GM21528 (cell line): Measurements from ENCODE around the gene TOM1L1.
"Not testable (repeated sequence)": the region's sequence is repeated elsewhere in the genome, so short reads cannot be mapped to it uniquely, and the experiment has no call there.

Experiments used
- ATAC-seq: cut with Tn5 transposase; IDR thresholded peaks from one replicate; pipeline ENCODE4 v1.9.1; 2021; ENCODE audit warnings: mild to moderate bottlenecking, moderate library complexity; ENCODE audit not compliant: unreplicated experiment, low FRiP score

TOM1L1 gene

GRCh38 chr17:54900457-54901229 is at the start of gene TOM1L1:
Gene TOM1L1, plus strand, starts transcription at chr17:54900852. Its CDS starts 14 bp downstream, at chr17:54900866.
- ATAC-seq, result peak; percentile 78

GRCh38 chr17:54859187-54859586 is 41.5 kb upstream of the TOM1L1 start:
- ATAC-seq, result no peak

- no peak for ATAC-seq
Observed at GRCh38 chr17:54860617-54861470, 39.8 kb upstream of the TOM1L1 start.

- no peak for ATAC-seq
Observed at GRCh38 chr17:54861471-54861983, 39.1 kb upstream of the TOM1L1 start.

DNA sequence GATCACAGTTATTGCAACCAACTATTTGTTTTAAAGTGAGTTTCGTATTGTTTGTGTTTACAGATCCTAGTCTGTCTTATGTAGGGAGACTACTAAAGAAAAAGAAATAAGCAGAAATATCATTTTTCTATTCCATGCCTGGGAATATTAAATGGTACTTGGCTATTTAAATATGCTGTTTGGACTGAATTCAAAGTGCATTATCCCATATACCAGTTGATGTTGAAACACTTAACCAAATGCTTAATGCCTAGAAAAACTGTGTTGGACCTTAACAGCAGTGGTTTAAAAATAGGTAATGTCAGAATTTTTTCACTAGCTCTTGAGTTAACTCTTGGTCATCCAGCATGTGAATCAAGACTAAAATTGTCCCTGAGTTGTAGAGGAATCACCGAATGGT is 37.5 kb upstream of the TOM1L1 start:
- ATAC-seq, result no peak

GRCh38 chr17:54864070-54864469 is 36.6 kb upstream of the TOM1L1 start:
- no peak for ATAC-seq

DNA sequence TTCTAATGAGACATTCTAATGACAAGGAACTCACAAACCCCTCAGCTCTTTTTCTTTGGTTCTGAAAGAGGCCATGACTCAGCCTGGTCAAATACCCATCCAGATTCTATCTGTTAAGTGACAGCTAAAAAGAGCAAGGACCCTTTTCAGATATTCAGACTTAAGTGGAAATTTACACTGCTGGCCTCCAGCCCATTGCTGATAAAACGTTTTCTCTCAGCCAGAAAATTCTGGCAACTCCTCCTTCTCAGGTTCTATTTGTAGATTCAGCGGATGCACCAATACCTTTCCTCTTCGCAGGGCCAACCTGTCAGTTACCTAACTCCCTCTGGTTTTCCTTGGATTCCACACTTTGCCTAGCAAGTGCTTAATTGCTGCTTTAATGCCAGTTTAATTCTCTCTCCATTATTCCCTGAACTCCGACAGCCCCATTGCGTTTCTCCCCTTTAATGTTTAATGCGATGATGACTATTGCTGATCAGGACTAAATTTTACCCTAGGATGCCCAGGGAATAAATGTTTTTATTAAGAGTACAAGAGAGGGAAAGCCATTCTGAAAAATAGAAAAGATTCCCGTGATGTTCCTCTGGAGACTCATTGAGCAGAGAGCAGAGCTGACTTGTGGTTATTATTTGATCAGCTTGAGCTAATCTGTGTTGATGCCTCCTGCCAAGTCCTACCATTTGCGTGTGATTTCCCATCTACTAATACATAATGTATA is 35.9 kb upstream of the TOM1L1 start:
- ATAC-seq, result no peak

DNA sequence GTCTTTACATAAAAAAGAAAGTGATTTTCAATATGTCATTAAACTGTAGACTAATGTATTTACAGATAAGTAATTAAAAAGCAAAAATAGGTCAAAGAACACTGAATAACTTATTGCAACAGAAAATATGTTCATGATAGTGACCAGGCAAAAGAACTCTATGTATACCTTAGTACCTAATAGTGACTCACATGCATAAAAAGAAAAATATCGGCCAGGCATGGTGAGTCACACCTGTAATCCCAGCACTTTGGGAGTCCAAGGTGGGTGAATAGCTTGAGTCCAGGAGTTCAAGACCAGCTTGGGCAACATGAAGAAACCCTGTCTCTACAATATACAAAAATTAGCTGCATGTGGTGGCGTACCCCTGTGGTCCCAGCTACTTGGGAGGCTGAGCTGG is 33.0 kb upstream of the TOM1L1 start:
- no peak for ATAC-seq

GRCh38 chr17:54870671-54871175 is 29.9 kb upstream of the TOM1L1 start:
- no peak for ATAC-seq

DNA sequence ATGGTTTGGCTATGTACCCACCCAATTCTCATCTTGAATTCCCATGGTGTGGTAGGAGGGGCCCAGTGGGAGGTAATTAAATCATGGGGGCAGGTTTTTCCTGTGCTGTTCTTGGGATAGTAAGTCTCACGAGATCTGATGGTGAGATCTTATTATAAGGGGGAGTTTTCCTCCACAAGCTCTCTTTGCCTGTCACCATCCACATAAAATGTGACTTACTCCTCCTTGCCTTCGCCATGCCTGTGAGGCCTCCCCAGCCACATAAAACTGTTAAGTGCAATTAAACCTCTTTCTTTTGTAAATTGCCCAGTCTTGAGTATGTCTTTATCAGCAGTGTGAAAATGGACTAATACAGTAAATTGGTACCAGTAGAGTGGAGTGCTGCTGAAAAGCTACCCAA is 24.7 kb upstream of the TOM1L1 start:
- ATAC-seq, result not testable (repeated sequence)

GRCh38 chr17:54876656-54877195 is 23.9 kb upstream of the TOM1L1 start:
- no peak for ATAC-seq

GRCh38 chr17:54881255-54881972 is 19.2 kb upstream of the TOM1L1 start:
- no peak for ATAC-seq

GRCh38 chr17:54882371-54882770 is 18.3 kb upstream of the TOM1L1 start:
- no peak for ATAC-seq

DNA sequence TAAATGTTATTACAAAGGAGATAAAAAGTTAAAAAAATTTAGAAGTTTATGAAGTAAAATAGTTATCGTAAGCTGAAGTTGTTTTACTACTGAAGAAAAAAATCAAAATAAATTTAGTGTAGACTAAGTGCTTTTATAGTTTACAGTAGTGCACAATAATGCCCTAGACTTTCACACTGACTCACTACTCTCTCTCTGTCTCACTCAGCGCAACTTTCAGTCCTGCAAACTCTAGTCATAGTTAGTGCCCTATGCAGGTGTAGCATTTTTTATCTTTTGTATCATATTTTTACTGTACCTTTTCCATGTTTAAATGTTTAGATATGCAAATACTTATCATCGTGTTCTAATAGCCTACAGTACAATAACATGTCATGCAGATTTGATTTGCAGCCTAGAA is 17.7 kb upstream of the TOM1L1 start:
- ATAC-seq, result peak; percentile 74

DNA sequence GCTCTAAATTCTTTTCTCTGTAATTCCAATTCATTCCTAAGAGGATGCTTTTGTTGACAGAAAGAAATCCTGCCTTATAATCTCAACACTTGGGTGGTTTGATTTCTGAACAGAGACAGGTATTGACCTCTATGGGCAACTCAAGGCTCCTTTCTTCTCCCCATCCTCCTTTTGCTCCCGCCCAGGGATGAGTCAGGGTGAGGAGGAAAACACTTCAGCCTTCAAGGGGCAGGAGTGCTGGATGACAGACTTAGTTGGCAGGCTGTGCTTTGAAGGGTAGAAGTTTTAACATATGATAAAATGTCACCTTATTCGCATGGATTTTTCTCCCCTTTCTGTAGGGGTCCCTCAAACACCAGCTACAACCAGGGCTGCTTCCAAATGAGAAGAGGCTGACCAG is 16.7 kb upstream of the TOM1L1 start:
- no peak for ATAC-seq

- ATAC-seq, result no peak
Observed at GRCh38 chr17:54887787-54888186, 12.9 kb upstream of the TOM1L1 start.

- no peak for ATAC-seq
Observed at GRCh38 chr17:54888254-54888653, 12.4 kb upstream of the TOM1L1 start.

GRCh38 chr17:54888981-54889380 is 11.7 kb upstream of the TOM1L1 start:
- ATAC-seq, result no peak

- ATAC-seq, result no peak
Observed at GRCh38 chr17:54891176-54891821, 9.4 kb upstream of the TOM1L1 start.
